Muscle of leg (tissue), 11 donors: Measurements from ENCODE around the gene TMBIM6. TPM values are rescaled to one million over a fixed set of nuclear protein-coding genes. Genes with fewer than 3 reads are reported as not detected.
"Not testable (repeated sequence)": the region's sequence is repeated elsewhere in the genome, so short reads cannot be mapped to it uniquely, and the experiment has no call there.

ENCODE experiments used
- DNase-seq: peaks from one replicate; pipeline ENCODE4 v3.0.0; 2013
- H3K27ac ChIP-seq: one replicate; pipeline ENCODE4 v1.5.1; 2013; ENCODE audit warnings: mild to moderate bottlenecking, low read length, control low read depth
- H3K27me3 ChIP-seq: one replicate; pipeline ENCODE4 v1.6.1; 2013; ENCODE audit warnings: low read length; ENCODE audit not compliant: control insufficient read depth, insufficient read depth
- H3K36me3 ChIP-seq: one replicate; pipeline ENCODE4 v1.6.1; 2013; ENCODE audit warnings: low read length; ENCODE audit not compliant: control insufficient read depth, insufficient read depth
- H3K4me1 ChIP-seq: one replicate; pipeline ENCODE4 v1.6.1; 2013; ENCODE audit warnings: low read length; ENCODE audit not compliant: control insufficient read depth, insufficient read depth
- H3K4me3 ChIP-seq: one replicate; pipeline ENCODE4 v1.5.1; 2013; ENCODE audit warnings: low read length, control low read depth
- H3K9me3 ChIP-seq: replicated peaks from 2 replicates; pipeline ENCODE4 v1.6.1; 2013; ENCODE audit warnings: low read depth, low read length; ENCODE audit not compliant: control insufficient read depth
- WGBS: methylation state at CpG from one replicate; pipeline ENCODE4 v1.1.5; 2013; ENCODE audit warnings: missing lambda C conversion rate; ENCODE audit not compliant: insufficient coverage; 5-methylcytosine and 5-hydroxymethylcytosine counted together
- polyA plus RNA-seq, 8 donors: library from polyadenylated mRNA; unstranded; fragments of 120-200 nt; gene quantifications; one replicate each; pipeline versions ENCODE4 v1.2.1 to v1.2.3, GENCODE V29; 2013; ENCODE audit warnings: inconsistent platforms in 1 of 8, low replicate concordance in 1 of 8; ENCODE audit not compliant: insufficient read length in 8 of 8, insufficient read depth in 1 of 8
- total RNA-seq: library from RNA; stranded (reverse); fragments of 120-200 nt; gene quantifications from one replicate; pipeline ENCODE4 v1.2.4, GENCODE V29; 2013

The TMBIM6 gene
- total and polyA plus RNA-seq, 9 donors, result 211 to 272 (median 243) TPM

GRCh38 chr12:49720214-49720613, 21.1 kb upstream of the TMBIM6 start:
- Histone ChIP-seq H3K4me1 (no peaks in the 10 kb centered on the region), H3K27me3 (peaks cover 3% of the 10 kb centered on the region), H3K36me3 (no peaks in the 10 kb centered on the region), H3K27ac (no peak overlapping the region), H3K9me3 (no peaks in the 10 kb centered on the region), H3K4me3 (no peak overlapping the region)
- no CpG with 5 or more reads among the region's 1 CpG for WGBS
- DNase-seq, result no peak

- H3K36me3 ChIP-seq, DNase-seq, H3K27ac ChIP-seq, H3K4me1 ChIP-seq, H3K9me3 ChIP-seq, H3K4me3 ChIP-seq, H3K27me3 ChIP-seq: not testable (repeated sequence)
- WGBS, result 67% methylated on average over 1 of the region's 3 CpGs
These were observed 20.0 kb upstream of the TMBIM6 start for GRCh38 chr12:49721355-49721754.

- no peak for DNase-seq
- H3K4me1 ChIP-seq, result no peaks in the 10 kb centered on the region
- no peaks in the 10 kb centered on the region for H3K9me3 ChIP-seq
- no peaks in the 10 kb centered on the region for H3K36me3 ChIP-seq
- H3K27ac ChIP-seq, result no peak overlapping the region
- peaks cover 5% of the 10 kb centered on the region for H3K27me3 ChIP-seq
- 90% methylated on average over 1 of the region's 3 CpGs for WGBS
- no peak overlapping the region for H3K4me3 ChIP-seq
These were observed 12.9 kb upstream of the TMBIM6 start for GRCh38 chr12:49728446-49728845.

- Histone ChIP-seq H3K9me3 (no peaks in the 10 kb centered on the region), H3K27ac (no peak overlapping the region), H3K4me3 (no peak overlapping the region), H3K4me1 (no peaks in the 10 kb centered on the region), H3K36me3 (no peaks in the 10 kb centered on the region), H3K27me3 (peaks cover 5% of the 10 kb centered on the region)
- WGBS, result no CpG with 5 or more reads among the region's 1 CpG
- no peak for DNase-seq
These were observed 11.3 kb upstream of the TMBIM6 start for GRCh38 chr12:49730050-49730449.

GRCh38 chr12:49730568-49731101, 10.7 kb upstream of the TMBIM6 start:
- Histone ChIP-seq H3K4me1 (no peaks in the 10 kb centered on the region), H3K27me3 (peaks cover 5% of the 10 kb centered on the region), H3K36me3 (no peaks in the 10 kb centered on the region), H3K27ac (no peak overlapping the region), H3K9me3 (no peaks in the 10 kb centered on the region), H3K4me3 (no peak overlapping the region)
- 60% methylated on average over 1 of the region's 3 CpGs for WGBS
- DNase-seq, result no peak

- no peak for DNase-seq
- 55% methylated on average over 4 of the region's 10 CpGs for WGBS
- Histone ChIP-seq H3K36me3 (no peaks in the 10 kb centered on the region), H3K27ac (no peak overlapping the region), H3K4me1 (no peaks in the 10 kb centered on the region), H3K9me3 (no peaks in the 10 kb centered on the region), H3K4me3 (no peak overlapping the region), H3K27me3 (peaks cover 5% of the 10 kb centered on the region)
These were observed 7.9 kb upstream of the TMBIM6 start for GRCh38 chr12:49733219-49734017.

GRCh38 chr12:49734900-49735299, 6.5 kb upstream of the TMBIM6 start:
- H3K36me3 ChIP-seq, H3K4me3 ChIP-seq, H3K4me1 ChIP-seq, H3K27ac ChIP-seq, H3K27me3 ChIP-seq, H3K9me3 ChIP-seq, DNase-seq: not testable (repeated sequence)
- no CpG with 5 or more reads among the region's 7 CpGs for WGBS

GRCh38 chr12:49738721-49739120, 2.6 kb upstream of the TMBIM6 start:
- H3K27me3 ChIP-seq, H3K36me3 ChIP-seq, H3K27ac ChIP-seq, DNase-seq, H3K4me3 ChIP-seq, H3K9me3 ChIP-seq: not testable (repeated sequence)
- H3K4me1 ChIP-seq, result peaks cover 11% of the 10 kb centered on the region
- WGBS, result no CpG with 5 or more reads among the region's 5 CpGs

- H3K4me1 ChIP-seq, result peaks cover 11% of the 10 kb centered on the region
- DNase-seq, H3K4me3 ChIP-seq, H3K27me3 ChIP-seq, H3K27ac ChIP-seq, H3K36me3 ChIP-seq, H3K9me3 ChIP-seq: not testable (repeated sequence)
- WGBS, result no CpG with 5 or more reads among the region's 12 CpGs
These were observed 1.1 kb upstream of the TMBIM6 start for GRCh38 chr12:49740277-49740676.

- H3K27me3 ChIP-seq, result no peaks in the 10 kb centered on the region
- peaks cover 11% of the 10 kb centered on the region for H3K4me1 ChIP-seq
- no peaks in the 10 kb centered on the region for H3K9me3 ChIP-seq
- peak overlapping the region; percentile 100 for H3K27ac ChIP-seq
- peaks cover 2% of the 10 kb centered on the region for H3K36me3 ChIP-seq
- DNase-seq, result peak; percentile 82
- H3K4me3 ChIP-seq, result peak overlapping the region; percentile 94
- WGBS, result under 1% methylated on average over 28 of the region's 35 CpGs
These were observed 694 bp downstream of the TMBIM6 start for GRCh38 chr12:49741882-49742620.
